GDM1 (cell line): Measurements from ENCODE around the gene NOL4.

Source experiments
- DNase-seq: peaks from one replicate; lab custom pipeline; 2025; lab: John Stamatoyannopoulos, UW

NOL4 gene

GRCh38 chr18:34189656-34190435 lies 34.9 kb downstream of the NOL4 start:
- DNase-seq = no peak
